GM15510 (cell line): ENCODE data around the gene GSK3B.

Experiments
- POLR2A ChIP-seq: IDR thresholded peaks from 3 replicates; pipeline ENCODE4 v1.6.1; 2011; ENCODE audit warnings: borderline replicate concordance; ENCODE audit not compliant: insufficient read length; ENCODE audit errors: extremely low read depth

GSK3B gene

DNA sequence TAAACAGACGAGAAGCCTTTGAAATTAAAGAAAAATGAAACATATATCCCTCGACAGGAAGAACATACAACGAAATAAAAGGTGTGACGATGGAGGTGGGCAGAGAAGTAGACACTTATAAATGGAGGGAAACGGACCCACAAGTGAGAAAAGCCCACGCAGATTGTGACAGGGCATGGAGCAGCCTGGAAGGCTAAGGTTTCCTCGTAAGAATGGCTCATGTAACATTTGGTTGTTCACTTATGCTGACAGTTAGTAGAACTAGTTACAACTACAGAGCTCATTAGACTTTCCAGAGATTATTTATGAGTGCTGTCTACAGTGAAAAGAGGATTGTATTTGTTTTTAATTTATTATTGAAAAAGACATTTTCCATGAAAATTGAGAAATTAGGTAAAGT lies 229.8 kb downstream of the GSK3B start:
- no peak for TF ChIP-seq POLR2A

DNA sequence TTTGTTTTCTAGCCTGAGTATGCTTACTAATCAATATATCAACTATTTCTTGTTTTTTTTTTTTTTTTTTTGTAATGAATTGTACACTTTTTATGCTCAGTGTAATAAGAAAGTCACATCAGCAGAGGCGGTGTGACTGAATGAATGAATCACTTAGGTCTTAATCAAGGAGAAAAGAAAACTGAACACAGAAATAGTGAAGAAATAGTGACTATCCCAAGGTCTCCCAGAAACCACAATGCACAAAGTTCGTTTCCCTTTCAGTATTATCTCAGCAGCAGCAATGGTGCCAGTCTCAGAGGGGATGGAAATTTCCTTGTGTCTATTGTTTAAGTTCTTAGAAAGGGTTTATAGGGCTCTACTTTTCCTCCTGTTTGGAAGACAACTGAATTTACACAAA lies 231.6 kb downstream of the GSK3B start:
- TF ChIP-seq POLR2A: no peak

DNA sequence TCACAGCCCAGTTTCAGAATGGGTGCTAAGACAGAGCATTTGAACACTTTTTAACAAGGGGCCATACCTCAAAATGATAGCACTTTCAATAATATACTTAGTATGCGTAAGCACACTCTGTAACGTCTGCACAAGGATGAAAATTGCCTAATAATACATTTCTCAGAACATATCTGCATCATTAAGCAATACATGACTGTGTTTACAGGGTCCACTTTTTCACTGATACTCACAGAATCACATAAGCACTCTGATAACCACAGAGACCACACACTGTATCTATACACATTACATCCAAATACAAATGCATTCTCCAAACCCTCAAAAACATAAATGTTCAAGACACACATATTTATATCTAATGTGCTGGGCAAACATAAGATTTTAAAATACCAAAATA lies 232.6 kb downstream of the GSK3B start:
- no peak for TF ChIP-seq POLR2A

DNA sequence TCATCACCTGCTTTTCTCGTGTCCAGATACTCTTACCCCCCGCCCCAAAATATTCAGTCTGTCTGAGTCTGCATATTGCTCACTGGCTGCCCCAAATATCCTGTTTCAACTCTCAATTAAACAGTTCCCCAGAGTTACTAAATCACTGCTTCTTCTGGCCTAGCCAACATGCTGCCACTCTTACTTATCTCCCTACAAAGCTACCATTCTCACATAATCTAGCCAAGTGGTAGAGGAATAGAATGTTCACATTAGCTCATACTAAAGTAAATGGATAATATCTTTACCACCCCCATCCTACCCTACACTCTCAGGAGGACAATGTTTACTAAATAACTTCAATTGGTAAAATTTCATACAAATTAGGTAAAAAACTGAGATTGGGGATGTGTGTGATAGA lies 234.5 kb downstream of the GSK3B start:
- no peak for TF ChIP-seq POLR2A

DNA sequence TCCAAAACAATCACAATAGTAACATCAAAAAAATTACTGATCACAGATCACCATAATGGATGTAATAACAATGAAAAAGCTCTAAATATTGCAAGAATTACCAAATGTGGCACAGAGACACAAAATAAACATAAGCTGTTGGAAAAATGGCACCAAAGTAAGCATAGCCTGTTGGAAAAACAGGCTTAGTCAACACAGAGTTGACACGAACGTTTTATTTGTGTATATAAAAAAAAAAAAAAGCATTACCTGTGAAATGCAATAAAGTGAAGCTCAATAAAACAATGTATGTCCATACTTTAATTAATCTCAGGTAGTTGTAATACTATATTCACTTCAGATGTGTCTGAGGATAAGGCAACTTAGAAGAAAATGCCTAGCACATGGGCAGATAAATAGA lies 235.3 kb downstream of the GSK3B start:
- no peak for TF ChIP-seq POLR2A

DNA sequence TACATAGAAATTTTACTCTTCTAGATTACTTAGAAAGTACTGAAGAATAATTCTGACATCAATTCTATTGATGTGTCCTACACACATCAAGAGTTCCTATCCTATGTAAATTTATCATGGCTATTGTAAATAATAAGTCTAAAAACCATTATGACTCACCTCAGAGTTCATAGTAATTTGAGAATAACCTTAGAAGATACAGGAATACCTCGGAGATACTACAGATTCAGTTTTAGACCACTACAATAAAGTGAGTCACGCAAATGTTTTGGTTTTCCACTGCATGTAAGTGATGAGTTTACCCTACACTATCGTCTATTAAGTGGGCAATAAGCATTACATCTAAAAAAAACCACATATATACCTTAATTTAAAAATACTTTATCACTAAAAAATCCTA lies 237.6 kb downstream of the GSK3B start:
- TF ChIP-seq POLR2A: no peak

DNA sequence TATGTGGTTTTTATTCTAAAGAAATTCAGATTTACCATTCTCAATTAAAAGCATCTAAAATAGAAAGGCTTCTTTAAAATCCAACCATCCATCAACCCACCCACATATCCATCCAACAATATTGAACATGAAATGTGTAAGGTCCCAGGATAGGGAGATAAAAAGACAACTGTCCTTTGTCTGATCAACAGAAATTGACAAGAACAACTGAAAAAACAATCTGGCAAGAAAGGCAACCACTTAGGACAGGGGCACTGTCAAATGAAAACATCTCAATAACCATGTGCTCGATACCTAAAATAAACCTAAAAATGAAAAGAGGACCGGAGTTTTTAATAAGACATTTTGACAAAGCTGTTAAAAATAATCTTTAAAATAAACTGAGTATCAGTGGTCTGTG lies 245.1 kb downstream of the GSK3B start:
- no peak for TF ChIP-seq POLR2A

DNA sequence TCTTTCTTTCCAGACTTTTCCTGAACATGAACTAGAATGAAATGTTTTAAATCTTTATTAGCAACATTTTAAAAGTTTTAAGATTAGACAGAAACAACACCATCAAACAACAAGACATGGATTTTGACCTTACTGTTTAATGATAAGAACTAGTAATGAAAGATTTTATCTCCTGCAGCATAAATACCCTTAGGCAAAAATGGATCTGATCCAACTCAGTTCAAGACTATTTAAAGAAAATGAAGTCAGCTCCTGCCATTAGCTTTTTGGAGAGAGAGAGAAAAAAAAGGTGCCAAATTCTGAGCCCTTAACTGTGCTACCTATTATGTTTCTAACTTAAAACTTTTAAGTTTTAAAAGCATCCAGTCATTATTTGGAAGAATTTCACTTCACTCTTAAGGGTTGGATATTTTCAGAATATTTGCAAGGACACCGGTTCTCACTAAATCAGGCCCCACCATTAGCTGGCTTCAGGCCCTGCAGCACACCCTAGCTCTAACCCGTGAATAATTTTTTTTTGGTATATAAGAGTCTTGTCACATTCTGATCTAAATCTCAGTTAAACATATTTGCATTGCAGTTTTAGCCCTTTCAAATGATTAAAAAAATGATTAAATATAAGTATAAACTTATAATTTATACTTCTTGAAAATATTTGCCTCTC lies 252.3 kb downstream of the GSK3B start:
- no peak for TF ChIP-seq POLR2A

DNA sequence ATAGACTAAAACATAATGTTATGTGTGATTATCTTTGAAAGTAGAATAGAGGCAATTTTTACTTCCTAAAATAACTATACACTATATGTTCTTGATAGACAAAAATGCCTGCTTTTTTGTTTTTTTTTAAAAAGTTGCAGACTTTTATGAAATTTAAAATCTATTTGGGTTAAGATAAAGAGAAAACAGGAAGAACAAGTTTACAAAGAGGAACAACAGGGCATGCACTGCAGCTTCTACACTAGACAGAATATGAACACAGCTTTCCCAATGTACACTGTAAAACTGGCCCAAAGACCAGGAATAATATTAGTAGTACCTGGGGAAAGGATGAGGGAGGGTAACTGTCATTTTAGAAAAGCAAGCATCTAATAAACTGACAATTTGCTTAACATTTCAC lies 258.7 kb downstream of the GSK3B start:
- TF ChIP-seq POLR2A: no peak

DNA sequence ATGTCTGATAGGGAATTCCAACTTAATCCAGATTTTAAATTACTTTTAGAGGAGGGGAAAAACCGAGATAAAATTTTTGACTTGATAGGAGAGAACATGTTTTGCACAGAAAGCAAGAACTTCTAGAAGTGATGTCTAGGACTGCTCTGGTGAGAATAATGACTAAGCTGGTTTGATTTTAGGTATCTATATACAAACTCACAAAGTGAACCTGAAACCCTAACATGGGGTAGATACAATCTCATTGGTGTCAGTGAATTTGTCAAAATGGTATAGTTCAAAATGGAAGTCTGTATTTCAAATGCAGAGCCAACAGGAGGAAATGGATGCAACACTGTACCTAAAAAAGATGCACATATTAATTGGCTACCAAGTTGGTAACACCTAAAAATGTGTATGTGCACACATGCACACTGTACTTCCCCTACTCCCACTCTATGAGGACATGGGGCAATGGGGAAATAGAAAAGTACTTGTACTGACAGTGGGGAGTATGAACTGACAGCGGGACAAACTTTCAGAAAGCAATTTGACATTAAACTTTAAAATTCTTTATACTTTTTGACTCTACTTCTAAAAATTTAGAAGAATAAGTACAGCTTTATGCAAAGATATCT lies 259.4 kb downstream of the GSK3B start:
- no peak for TF ChIP-seq POLR2A

DNA sequence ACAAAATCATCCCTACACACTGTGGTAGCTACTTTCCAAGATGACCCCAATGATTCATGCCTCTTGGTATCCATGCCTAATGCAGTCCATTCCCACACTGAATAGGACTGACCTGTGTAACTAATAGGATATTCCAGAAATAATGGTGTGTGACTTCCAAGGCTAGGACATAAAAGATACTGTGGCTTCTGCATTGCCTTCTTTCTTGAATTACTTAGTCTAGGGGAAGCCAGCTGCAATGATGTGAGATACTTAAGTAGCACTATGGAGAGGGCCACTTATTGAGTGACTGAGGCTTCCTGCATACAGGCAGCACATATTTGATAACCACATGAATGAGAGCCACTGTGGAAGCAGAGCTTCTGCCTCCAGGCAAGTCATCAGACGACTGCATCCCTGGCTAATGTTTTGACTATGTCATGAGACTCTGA lies 262.3 kb downstream of the GSK3B start:
- TF ChIP-seq POLR2A: no peak

DNA sequence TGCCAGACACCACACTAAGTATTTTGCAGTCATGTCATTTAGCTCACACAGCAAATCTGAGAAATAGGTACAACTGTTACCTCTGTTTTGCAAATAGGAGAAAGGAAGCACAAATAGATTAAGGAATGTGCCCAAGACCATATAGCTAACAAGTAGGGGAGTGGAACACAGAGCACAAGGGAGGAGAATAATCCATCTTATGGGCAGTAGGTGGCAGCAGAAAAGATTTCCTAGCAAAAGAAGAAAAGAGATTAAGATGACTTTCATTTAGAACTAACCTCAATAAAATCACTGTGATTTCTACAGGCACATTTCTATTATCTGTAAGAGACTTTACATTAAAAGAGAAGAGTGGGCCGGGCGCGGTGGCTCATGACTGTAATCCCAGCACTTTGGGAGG lies 263.2 kb downstream of the GSK3B start:
- TF ChIP-seq POLR2A: no peak

DNA sequence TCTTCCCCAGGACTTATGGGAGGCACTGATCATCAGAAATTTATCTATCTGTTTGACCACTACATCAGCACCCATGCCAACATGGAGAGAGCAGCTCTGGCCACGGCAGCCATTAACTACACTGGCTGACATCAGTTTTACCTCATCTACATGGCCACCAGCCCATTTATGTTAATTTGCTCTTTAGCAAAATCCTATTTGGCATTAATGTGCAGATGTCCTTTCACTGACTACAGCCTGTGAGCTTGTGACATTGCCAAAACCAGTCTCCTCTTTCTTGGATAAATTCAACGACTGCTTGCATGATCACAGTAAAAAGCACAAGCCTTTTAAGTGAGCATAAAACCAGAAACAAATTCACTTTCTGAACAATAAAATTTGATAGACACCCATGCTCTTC lies 264.8 kb downstream of the GSK3B start:
- no peak for TF ChIP-seq POLR2A

DNA sequence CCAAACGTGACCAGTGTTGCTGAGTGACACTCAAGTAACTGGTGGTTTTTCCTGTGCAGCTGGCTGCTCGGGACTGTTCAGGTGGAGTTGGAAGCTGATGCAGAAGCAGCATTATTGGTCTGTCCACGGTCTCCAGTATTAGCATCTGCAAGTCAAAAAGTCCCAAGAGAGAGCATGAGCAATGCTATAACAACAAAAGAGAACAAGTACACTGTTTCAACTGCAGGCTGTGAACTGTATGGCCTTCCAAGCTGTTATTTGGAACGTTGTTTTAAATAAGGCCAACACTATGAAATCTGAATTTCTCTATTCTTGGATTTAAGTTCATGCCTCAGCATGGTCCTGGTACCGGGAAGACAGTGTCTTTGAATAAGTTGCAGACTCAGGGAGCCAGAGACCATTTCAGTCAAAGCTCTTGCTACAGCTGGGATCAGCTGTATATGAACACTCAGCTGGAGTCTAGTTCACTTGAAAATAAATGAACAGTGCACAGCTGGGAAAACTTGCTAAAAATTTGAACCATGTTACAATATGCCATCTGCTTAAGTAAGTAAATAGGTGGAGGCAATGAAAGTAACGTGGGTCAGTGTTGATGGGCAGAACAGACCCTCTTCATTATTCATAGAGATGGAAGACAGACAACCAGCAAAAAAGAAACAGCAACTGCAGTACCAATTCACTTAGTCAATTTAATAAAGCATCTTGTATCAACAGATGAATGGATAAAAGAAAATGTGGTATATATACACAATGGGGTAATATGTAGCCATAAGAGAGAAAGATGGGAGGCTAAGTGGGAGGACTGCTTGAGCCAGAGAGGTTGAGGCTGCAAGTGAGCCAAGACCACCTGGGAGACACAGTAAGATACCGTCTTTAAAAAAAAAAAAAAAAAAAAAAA lies 267.3 kb downstream of the GSK3B start:
- no peak for TF ChIP-seq POLR2A

DNA sequence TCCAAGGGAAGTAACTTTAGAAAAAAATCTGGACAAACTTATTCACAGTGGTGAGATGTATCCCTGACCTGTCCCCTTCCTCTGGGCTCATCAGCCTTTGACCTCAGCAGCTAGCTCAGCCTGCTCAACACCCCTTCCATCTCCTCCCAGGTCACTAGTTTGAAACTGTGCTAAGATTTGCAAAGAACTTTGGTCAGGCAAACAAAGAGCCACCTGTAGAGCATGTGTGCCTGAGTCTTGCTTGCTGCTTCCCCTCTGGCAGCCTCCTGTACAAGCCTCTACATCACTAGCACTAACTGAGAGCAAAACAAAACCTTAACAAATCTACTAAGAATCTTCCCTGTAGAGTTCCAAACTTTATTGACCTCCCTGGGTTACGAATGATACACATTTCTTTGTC lies 268.4 kb downstream of the GSK3B start:
- no peak for TF ChIP-seq POLR2A

DNA sequence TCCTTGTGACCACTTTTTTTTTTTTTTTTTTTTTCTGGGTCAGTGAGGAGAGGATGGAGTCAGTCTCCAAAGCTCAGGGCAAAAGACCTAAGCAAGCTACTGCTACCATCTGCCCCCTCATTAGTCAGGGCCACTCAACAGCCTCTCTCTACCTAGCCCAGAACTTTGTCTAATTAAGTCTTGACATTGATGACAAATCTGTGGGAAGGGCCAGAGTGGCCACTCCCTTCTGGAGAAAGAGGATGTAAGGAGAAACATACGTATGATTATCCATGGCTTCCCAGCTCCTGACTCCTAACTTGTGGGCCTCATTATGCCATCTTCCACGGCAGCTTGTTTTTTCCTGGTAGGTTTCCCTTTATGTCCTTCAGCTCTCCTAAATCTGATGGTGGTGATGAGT lies 274.4 kb downstream of the GSK3B start:
- TF ChIP-seq POLR2A: no peak

DNA sequence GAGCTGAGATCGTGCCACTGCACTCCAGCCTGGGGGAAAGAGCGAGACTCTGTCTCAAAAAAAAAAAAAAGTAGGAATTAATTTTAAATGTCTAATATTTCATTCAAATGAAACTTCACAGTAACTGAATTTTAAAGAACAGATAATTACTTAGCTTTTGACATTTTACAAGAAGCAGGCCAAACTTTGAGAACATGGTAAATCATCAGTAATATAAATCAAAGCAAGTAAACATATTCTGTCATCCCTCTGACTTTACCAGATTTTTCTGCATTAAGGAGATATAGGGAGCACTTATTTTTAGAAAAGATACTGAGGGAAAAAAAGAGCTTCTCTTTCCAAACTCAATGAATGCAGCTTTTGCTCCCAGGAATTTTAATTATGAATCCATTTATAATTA lies 275.3 kb downstream of the GSK3B start:
- TF ChIP-seq POLR2A: no peak
